ENCODE measurements around the gene KNL1.
"Not testable (repeated sequence)": the region's sequence is repeated elsewhere in the genome, so short reads cannot be mapped to it uniquely, and the experiment has no call there.

KNL1 gene

GRCh38 chr15:40581796-40582195, 12.3 kb upstream of the KNL1 start:
- DNase-seq (ENCODE audit: low read depth in 2 of 2) = not testable (repeated sequence)

- no peak for DNase-seq (ENCODE audit: low read depth in 2 of 2)
Measured at GRCh38 chr15:40582726-40583246, 11.3 kb upstream of the KNL1 start.

- no peak for DNase-seq (ENCODE audit: low read depth in 2 of 2)
Measured at GRCh38 chr15:40584191-40584590, 9.9 kb upstream of the KNL1 start.

DNA sequence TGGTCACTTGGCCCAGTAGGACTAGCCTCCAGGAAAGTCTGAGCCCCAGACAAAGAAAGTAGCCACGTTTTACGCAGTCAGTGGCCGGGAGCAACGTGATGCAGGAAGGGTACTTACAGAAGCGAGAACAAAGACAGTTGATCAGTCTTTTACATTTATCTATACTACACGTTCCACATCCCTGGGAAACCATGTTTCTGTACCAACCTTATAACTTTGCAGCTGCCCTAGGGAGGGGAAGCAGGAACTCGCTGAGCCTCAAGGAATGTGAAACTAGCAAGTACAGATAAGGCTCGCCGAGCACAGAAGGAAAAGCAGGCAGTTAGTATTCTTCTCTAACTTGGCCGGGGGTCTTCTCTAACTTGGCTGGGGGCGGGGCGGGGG, 3.4 kb upstream of the KNL1 start:
- no peak for DNase-seq (ENCODE audit: low read depth in 2 of 2)

DNA sequence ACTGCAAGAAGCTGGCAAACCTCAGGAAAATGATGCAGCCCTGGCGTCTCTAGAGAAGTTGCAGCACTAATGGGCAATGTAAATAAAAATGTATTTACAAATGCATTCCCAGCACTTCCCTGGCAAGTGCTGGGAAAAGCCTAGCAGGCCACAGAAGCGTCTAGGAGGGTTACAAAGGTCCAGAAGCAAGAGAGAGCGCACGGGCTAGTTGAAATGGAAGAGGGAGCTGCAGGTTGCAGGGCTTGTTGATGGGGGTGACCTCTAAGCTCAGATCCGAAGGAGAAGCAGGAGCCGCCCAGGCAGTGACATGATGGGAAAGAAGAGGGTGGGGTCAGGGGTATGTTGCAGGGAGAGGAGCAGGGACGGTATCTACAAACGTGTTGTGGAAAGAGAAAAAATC, 2.7 kb upstream of the KNL1 start:
- no peak for DNase-seq (ENCODE audit: low read depth in 2 of 2)

DNA sequence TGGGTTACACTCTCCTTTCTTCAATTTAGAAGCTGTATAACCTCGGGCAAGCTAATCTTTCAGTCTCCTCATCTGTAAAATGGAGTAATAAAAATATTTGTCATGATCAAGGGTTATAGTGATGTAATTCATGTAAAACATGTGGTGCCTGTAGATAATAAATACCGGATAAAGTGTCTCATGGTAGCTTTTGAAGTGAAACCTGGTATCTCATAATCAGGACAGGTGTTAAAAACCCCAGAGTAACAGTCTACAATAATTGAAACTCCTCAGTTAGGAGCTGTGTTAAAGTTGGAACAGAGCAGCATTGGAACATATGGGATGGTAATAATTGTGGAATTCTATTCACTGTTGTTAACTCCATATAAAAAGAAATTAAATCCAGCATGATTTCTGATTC, 884 bp upstream of the KNL1 start:
- no peak for DNase-seq (ENCODE audit: low read depth in 2 of 2)

- DNase-seq (ENCODE audit: low read depth in 2 of 2) = no peak
Measured at GRCh38 chr15:40594429-40594836, 384 bp downstream of the KNL1 start.

- DNase-seq (ENCODE audit: low read depth in 2 of 2) = no peak
Measured at GRCh38 chr15:40595219-40595618, 1.2 kb downstream of the KNL1 start.

GRCh38 chr15:40595773-40596172, 1.7 kb downstream of the KNL1 start:
- no peak for DNase-seq (ENCODE audit: low read depth in 2 of 2)

DNA sequence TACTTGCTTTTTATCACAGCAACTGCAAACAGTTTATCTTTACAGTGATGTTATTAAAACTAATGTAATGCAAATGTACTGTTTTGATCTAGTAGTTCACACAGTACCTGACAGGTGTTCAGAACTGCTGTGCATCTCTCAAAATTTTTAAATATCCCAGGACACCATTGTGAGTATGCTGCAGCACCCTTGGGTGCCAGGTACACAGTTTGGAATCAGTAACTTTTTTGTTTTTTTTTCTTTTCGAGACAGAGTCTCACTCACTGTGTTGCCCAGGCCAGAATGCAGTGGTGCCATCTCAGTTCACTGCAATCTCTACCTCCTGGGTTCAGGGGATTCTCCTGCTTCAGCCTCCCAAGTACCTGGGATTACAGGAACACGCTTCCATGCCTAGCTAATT, 3.0 kb downstream of the KNL1 start:
- no peak for DNase-seq (ENCODE audit: low read depth in 2 of 2)

DNA sequence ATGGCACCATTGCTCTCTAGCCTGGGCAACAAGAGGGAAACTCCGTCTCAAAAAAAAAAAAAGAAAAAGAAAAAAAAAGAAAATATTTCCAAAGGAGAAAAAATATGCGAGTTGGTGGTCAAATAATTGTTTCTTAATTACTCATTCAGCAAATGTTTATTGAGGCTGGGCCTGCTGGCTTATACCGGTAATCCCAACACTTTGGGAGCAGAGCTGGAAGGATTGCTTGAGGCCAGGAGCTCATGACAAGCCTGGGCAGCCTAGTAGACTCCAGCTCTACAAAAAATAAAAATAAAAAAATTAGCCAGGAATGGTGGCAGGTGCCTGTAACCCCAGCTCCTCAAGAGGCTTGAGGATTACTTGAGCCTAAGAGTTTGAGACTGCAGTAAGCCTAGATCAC, 4.1 kb downstream of the KNL1 start:
- no peak for DNase-seq (ENCODE audit: low read depth in 2 of 2)

GRCh38 chr15:40598672-40599071, 4.6 kb downstream of the KNL1 start:
- no peak for DNase-seq (ENCODE audit: low read depth in 2 of 2)

DNA sequence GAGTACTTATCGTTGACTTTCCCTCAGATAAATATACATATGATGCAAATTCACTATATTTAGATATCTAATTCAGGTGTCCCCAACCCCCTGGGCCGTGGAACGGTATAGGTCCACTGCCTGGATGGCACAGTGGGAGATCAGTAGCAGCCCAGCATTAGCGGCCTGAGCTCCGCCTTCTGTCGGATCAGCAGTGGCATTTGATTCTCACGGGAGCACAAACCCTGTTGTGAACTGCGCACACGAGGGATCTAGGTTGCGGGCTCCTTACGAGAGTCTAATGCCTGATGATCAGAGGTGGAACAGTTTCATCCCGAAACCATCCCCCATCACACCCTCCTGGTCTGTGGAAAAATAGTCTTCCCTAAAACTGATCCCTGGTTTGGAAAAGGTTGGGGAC, 6.9 kb downstream of the KNL1 start:
- DNase-seq (ENCODE audit: low read depth in 2 of 2) = no peak

GRCh38 chr15:40603935-40604334, 9.9 kb downstream of the KNL1 start:
- no peak for DNase-seq (ENCODE audit: low read depth in 2 of 2)

DNA sequence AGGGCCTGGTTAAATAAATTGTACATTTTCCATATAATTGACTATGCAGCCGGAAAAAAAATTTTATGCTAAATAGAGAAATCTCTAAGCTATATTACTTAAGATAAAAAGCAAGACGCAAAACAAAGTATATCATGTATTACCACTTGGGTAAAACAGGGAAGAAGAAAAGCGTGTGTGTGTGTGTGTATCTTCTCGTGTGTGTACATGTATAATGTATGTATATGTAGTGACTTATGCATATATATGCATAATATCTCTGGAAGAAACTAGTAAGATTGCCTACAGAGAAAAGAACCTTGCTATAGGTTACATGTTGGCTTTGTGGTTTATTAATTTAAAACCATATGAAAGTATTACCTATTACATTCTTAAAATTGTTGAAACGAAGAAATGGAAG, 19.0 kb downstream of the KNL1 start:
- no peak for DNase-seq (ENCODE audit: low read depth in 2 of 2)

- DNase-seq (ENCODE audit: low read depth in 2 of 2) = no peak
Measured at GRCh38 chr15:40618023-40618422, 24.0 kb downstream of the KNL1 start.

DNA sequence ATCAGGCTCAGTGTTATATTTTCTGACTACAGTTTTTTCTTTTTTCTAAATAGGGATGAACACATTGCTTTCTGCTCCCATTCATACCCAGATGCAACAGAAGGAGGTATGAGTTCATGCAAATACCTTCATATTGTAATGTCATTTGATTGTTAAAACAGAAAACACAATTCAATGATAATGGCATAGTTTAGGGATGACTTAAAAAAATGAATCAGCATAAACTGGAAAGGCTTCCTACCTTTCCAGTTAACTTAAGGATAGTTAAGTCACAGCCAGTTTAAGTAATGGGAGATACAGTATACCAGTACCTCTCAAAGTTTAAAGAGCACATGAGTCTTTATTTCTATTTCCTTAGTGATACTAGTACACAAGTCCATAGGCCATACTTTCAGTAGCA, 24.9 kb downstream of the KNL1 start:
- no peak for DNase-seq (ENCODE audit: low read depth in 2 of 2)

DNA sequence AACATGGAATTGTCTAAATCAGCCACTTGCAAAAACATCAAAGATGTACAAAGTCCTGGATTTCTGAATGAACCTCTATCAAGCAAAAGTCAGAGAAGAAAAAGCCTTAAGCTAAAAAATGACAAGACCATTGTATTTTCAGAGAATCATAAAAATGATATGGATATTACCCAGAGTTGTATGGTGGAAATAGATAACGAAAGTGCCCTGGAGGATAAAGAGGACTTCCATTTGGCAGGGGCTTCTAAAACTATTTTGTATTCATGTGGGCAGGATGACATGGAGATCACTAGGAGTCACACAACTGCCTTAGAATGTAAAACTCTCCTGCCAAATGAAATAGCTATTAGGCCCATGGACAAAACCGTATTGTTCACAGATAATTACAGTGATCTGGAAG, 29.3 kb downstream of the KNL1 start:
- no peak for DNase-seq (ENCODE audit: low read depth in 2 of 2)

DNA sequence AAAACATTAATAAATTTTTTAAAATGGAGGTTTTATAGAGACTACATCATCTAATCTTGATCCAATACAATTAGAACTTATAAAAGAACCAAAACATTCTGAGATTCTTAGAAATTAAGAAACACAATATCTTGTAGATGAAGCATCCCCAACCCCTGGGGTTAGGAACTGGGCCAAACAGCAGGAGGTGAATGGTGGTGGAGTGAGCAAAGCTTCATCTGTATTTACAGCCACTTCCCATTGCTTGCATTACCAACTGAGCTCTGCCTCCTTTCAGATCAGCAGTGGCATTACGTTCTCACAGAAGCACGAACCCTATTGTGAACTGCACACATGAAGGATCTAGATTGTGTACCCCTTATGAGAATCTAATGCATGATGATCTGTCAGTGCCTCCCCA, 36.3 kb downstream of the KNL1 start:
- no peak for DNase-seq (ENCODE audit: low read depth in 2 of 2)

GRCh38 chr15:40633178-40633577, 39.1 kb downstream of the KNL1 start:
- no peak for DNase-seq (ENCODE audit: low read depth in 2 of 2)

DNA sequence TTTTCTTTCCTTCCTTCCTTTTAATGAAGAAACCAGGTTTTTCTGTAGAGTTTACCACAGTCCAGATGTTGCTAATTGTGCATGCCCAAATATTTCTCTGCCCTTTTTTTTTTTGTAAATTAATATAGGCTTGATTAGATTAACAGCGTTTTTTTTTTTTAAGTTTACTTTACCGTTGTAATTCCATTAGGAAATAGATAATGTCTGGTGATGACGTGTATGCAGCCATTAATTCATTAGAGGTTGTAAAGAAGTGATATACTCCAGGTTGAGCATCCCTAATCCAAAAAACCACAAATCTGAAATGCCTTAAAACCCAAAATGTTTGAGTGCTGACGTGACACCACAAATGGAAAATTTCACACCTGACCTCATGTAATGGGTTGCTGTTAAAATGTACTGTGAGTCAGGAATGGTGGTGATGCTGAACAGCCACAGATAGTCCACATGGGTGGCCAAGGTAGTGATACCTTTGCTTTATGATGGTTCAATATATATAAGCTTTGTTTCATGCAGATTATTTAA, 43.2 kb downstream of the KNL1 start:
- no peak for DNase-seq (ENCODE audit: low read depth in 2 of 2)

DNA sequence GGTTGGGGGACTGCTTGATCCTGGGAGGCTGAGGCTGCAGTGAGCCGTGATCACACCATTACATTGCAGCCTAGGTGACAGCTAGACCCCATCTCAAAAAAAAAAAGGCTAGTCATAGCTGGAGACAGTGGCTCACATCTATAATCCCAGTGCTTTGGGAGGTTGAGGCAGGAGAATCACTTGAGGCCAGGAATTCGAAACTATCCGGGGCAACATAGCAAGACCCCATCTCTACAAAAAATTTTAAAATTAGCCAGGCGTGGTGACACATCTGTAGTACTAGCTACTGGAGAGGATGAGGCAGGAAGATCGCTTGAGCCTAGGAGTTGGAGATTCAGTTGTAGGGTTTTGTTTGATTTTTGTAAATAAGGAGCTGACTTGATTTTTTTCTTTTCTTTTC, 45.6 kb downstream of the KNL1 start:
- DNase-seq (ENCODE audit: low read depth in 2 of 2) = no peak

DNA sequence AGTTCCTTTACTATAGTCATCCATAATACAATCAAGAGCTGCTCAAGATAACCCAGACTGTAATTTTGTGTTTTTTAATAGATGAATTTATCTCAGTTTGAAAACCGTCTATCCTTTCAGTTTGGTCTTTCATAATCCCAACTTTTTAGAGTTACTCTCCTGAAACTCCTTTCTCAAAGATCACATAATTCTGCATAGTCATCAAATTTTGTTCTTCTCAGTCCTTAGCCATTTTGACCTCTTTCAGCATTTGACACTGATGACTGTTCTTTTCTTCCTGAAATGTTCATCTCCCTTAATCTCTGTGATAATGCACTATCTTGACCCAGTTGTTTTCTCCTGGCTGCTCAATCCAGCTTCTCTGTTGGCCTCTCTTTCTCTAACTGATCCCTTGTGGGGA, 53.5 kb downstream of the KNL1 start:
- DNase-seq (ENCODE audit: low read depth in 2 of 2) = no peak

DNA sequence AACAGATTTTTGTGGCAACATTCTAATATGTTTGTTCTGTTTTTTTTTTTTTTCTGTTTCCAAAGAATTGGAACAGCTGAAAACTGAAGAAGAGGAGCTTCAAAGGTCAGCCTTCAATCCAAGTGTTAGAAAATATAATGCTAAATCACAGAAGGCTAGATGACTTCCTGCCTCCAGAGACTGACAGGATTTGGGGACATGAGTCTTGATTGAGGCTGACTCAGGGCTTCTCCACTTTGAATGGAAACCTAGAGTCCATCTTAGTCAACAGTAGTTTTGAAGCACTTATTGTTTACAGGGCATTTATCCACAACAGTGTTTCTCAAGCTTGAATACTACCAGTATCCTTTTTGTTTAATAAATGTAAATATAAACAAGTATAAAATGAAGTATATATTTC, 56.4 kb downstream of the KNL1 start:
- DNase-seq (ENCODE audit: low read depth in 2 of 2) = no peak

- DNase-seq (ENCODE audit: low read depth in 2 of 2) = no peak
Measured at GRCh38 chr15:40660686-40661085, 66.6 kb downstream of the KNL1 start.
